HG03097 (cell line): ENCODE results near the gene CCRL2.
"Not testable (repeated sequence)": the region's sequence is repeated elsewhere in the genome, so short reads cannot be mapped to it uniquely, and the experiment has no call there.

ENCODE experiments used
- ATAC-seq: cut with Tn5 transposase; IDR thresholded peaks from one replicate; pipeline ENCODE4 v1.9.1; 2021; ENCODE audit not compliant: unreplicated experiment, low FRiP score

The CCRL2 gene

GRCh38 chr3:46401579-46401978 lies 5.5 kb upstream of the CCRL2 start:
- no peak for ATAC-seq

- ATAC-seq: not testable (repeated sequence)
Observed at GRCh38 chr3:46402902-46403301, 4.2 kb upstream of the CCRL2 start.

- ATAC-seq: no peak
Observed at GRCh38 chr3:46405301-46406019, 1.6 kb upstream of the CCRL2 start.

GRCh38 chr3:46406443-46406787 lies 644 bp upstream of the CCRL2 start:
- ATAC-seq: no peak

GRCh38 chr3:46407970-46408369 lies 911 bp downstream of the CCRL2 start:
- no peak for ATAC-seq

GRCh38 chr3:46408853-46409252 lies 1.8 kb downstream of the CCRL2 start:
- no peak for ATAC-seq

GRCh38 chr3:46409739-46410489 lies 2.9 kb downstream of the CCRL2 start:
- ATAC-seq: no peak

GRCh38 chr3:46410669-46411068 lies 3.6 kb downstream of the CCRL2 start:
- no peak for ATAC-seq

- no peak for ATAC-seq
Observed at GRCh38 chr3:46411271-46411670, 4.2 kb downstream of the CCRL2 start.

GRCh38 chr3:46412786-46413298 lies 5.8 kb downstream of the CCRL2 start:
- ATAC-seq: no peak

GRCh38 chr3:46413951-46414350 lies 6.9 kb downstream of the CCRL2 start:
- no peak for ATAC-seq

GRCh38 chr3:46414739-46415138 lies 7.7 kb downstream of the CCRL2 start:
- no peak for ATAC-seq

GRCh38 chr3:46416125-46416810 lies 9.2 kb downstream of the CCRL2 start:
- no peak for ATAC-seq

- ATAC-seq: no peak
Observed at GRCh38 chr3:46416811-46417510, 9.9 kb downstream of the CCRL2 start.

- no peak for ATAC-seq
Observed at GRCh38 chr3:46417841-46418611, 11.0 kb downstream of the CCRL2 start.

GRCh38 chr3:46419816-46420215 lies 12.8 kb downstream of the CCRL2 start:
- ATAC-seq: no peak

GRCh38 chr3:46420931-46421330 lies 13.9 kb downstream of the CCRL2 start:
- ATAC-seq: no peak

GRCh38 chr3:46422617-46423016 lies 15.6 kb downstream of the CCRL2 start:
- ATAC-seq: no peak

- ATAC-seq: no peak
Observed at GRCh38 chr3:46423588-46423987, 16.5 kb downstream of the CCRL2 start.

GRCh38 chr3:46426476-46426875 lies 19.4 kb downstream of the CCRL2 start:
- ATAC-seq: not testable (repeated sequence)
